Pancreas (tissue), 10 donors: ENCODE measurements around the gene ACSL3. TPM values are rescaled to one million over a fixed set of nuclear protein-coding genes. Genes with fewer than 3 reads are reported as not detected.
"Not testable (repeated sequence)": the region's sequence is repeated elsewhere in the genome, so short reads cannot be mapped to it uniquely, and the experiment has no call there.

ENCODE experiments used
- ATAC-seq, 4 donors: fragments of 200-7000 bp; cut with Tn5 transposase; one replicate each; pipeline versions ENCODE4 v1.8.0 to v1.9.1; 2020; ENCODE audit warnings: mild to moderate bottlenecking in 4 of 4, moderate library complexity in 4 of 4
- DNase-seq, 6 donors: peaks; one replicate each; pipeline ENCODE4 v3.0.0-alpha.2; 2020
- FAIRE-seq: peaks from 2 replicates; lab custom pipeline; 2012; peaks lifted over from hg19 to GRCh38; lab: Jason Lieb, UNC
- H3K27ac ChIP-seq, 4 donors: fragments of 200-600 bp; sonication (generic); 1 replicate in 3 of 4; 2 replicates in 1 of 4; pipeline versions ENCODE4 v1.5.0 to v1.8.0; 2020
- H3K27me3 ChIP-seq, 4 donors: fragments of 200-600 bp; one replicate each; pipeline ENCODE4 v1.8.0; 2021
- H3K36me3 ChIP-seq, 3 donors: fragments of 200-600 bp; sonication (generic) in 1 of 3; one replicate each; pipeline versions ENCODE4 v1.5.0 to v1.8.0; 2020 to 2021
- H3K4me1 ChIP-seq, 3 donors: fragments of 200-600 bp; one replicate each; pipeline ENCODE4 v1.8.0; 2021
- H3K4me3 ChIP-seq, 4 donors: fragments of 200-600 bp; sonication (generic) in 2 of 4; one replicate each; pipeline versions ENCODE4 v1.5.0 to v1.8.0; 2020 to 2021
- H3K9me3 ChIP-seq, 4 donors: fragments of 200-600 bp; one replicate each; pipeline ENCODE4 v1.8.0; 2021
- CTCF ChIP-seq, 4 donors: fragments of 200-600 bp; sonication (generic) in 3 of 4; IDR thresholded peaks; one replicate each; pipeline versions ENCODE4 v1.5.0 to v1.8.0; 2021; ENCODE audit warnings: antibody characterized with exemption in 4 of 4
- WGBS, 2 donors: extraction: QIAGEN DNeasy Blood & Tissue Kit; methylation state at CpG; one replicate each; pipeline ENCODE4 v1.1.7; 2013; 5-methylcytosine and 5-hydroxymethylcytosine counted together
- intact Hi-C, 3 donors: fragments of 100-400 bp; cut with DNase I; formaldehyde crosslinking; loops; one replicate each; pipeline versions ENCODE4 v1.11.1 to v1.14.2; 2022
- polyA plus RNA-seq, 2 donors: library from polyadenylated mRNA; stranded (reverse); fragments of 200-250 nt; gene quantifications; one replicate each; pipeline ENCODE4 v1.2.3, GENCODE V29; 2013
- total RNA-seq, 6 donors: library from RNA; stranded (reverse); fragmentation: NEBNext Ultra II Directional in 4 of 6; extraction: Animal tissue kit (Norgen Biotek cat#: 25700) in 4 of 6; gene quantifications; one replicate each; pipeline versions ENCODE4 v1.2.1 to v1.2.4, GENCODE V29; 2021 to 2023
- donor health status: healthy with polysubstance abuse.
- donor health status: DM: no; HTN: no; CAD: no; lungs with moderate emphysema.
- donor health status: DM: no; HTN: no; CAD: no.
- donor health status: control.
- donor health status: control.
- donor health status: Bipolar disorder and iron deficiency.
- donor health status: DM: yes; HTN: yes; CAD: no.
- donor health status: DM: no; HTN: no; CAD: no.
- donor health status: DM: no; HTN: no; CAD: no.
- donor health status: DM: yes; HTN: yes; CAD: no.

ACSL3 gene
- total and polyA plus RNA-seq, 8 donors: 4.7 to 32.0 (median 15.9) TPM

- intact Hi-C loops: no loop called here
- ATAC-seq: no peak
- no peak for FAIRE-seq
- Histone ChIP-seq H3K4me1 (peaks cover 0 to 34% (median 17%) of the 10 kb centered on the region in 3 donors), H3K36me3 (no peaks in the 10 kb centered on the region), H3K27me3 (no peaks in the 10 kb centered on the region), H3K4me3 (no peak overlapping the region), H3K27ac (no peak overlapping the region), H3K9me3 (no peaks in the 10 kb centered on the region)
- no peak for DNase-seq
- 82 to 89% methylated on average over 10 to 13 of the region's 13 CpGs for WGBS, 2 donors
- no peak for TF ChIP-seq CTCF (IDR thresholded peaks at IDR 0.05)
Measured at GRCh38 chr2:222866358-222866960, 5.6 kb downstream of the ACSL3 start.

GRCh38 chr2:222868560-222869251 is 7.9 kb downstream of the ACSL3 start:
- intact Hi-C loops, FAIRE-seq: not testable (repeated sequence)
- WGBS, 2 donors: 93 to 94% methylated on average over 8 of the region's 8 CpGs

GRCh38 chr2:222869252-222869560 is 8.4 kb downstream of the ACSL3 start:
- ATAC-seq: no peak
- intact Hi-C loops: no loop called here
- no peaks in the 10 kb centered on the region for H3K9me3 ChIP-seq
- TF ChIP-seq CTCF (IDR thresholded peaks at IDR 0.05): no peak
- no peaks in the 10 kb centered on the region for H3K27me3 ChIP-seq
- DNase-seq: no peak
- FAIRE-seq: no peak
- no peak overlapping the region for H3K27ac ChIP-seq
- H3K4me1 ChIP-seq: peaks cover 0 to 14% (median 0%) of the 10 kb centered on the region in 3 donors
- no peak overlapping the region for H3K4me3 ChIP-seq
- no peaks in the 10 kb centered on the region for H3K36me3 ChIP-seq

More at GRCh38 chr2:222868560-222869251, 7.9 kb downstream of the ACSL3 start:
- not testable (repeated sequence) for H3K27me3 ChIP-seq, ATAC-seq, H3K9me3 ChIP-seq, DNase-seq, H3K36me3 ChIP-seq, H3K4me3 ChIP-seq, H3K27ac ChIP-seq
- peaks cover 0 to 19% (median 2%) of the 10 kb centered on the region in 3 donors for H3K4me1 ChIP-seq

- ATAC-seq: no peak
Measured at GRCh38 chr2:222871291-222871690, 10.5 kb downstream of the ACSL3 start.

GRCh38 chr2:222872551-222872950 is 11.7 kb downstream of the ACSL3 start:
- intact Hi-C loops: no loop called here
- Histone ChIP-seq H3K4me1 (peaks cover 0 to 11% (median 4%) of the 10 kb centered on the region in 3 donors), H3K4me3 (no peak overlapping the region), H3K36me3 (no peaks in the 10 kb centered on the region), H3K9me3 (no peaks in the 10 kb centered on the region), H3K27me3 (no peaks in the 10 kb centered on the region), H3K27ac (no peak overlapping the region)
- FAIRE-seq (no peak), ATAC-seq (no peak), DNase-seq (no peak)
- TF ChIP-seq CTCF (IDR thresholded peaks at IDR 0.05): no peak
- 91 to 94% methylated on average over 4 of the region's 4 CpGs for WGBS, 2 donors

More at GRCh38 chr2:222871291-222871690, 10.5 kb downstream of the ACSL3 start:
- Histone ChIP-seq H3K4me3 (no peak overlapping the region), H3K27ac (no peak overlapping the region), H3K36me3 (no peaks in the 10 kb centered on the region), H3K27me3 (no peaks in the 10 kb centered on the region), H3K4me1 (peaks cover 0 to 10% (median 4%) of the 10 kb centered on the region in 3 donors), H3K9me3 (no peaks in the 10 kb centered on the region)
- TF ChIP-seq CTCF (IDR thresholded peaks at IDR 0.05): no peak
- WGBS, 2 donors: 97 to 98% methylated on average over 5 of the region's 5 CpGs
- DNase-seq: no peak
- intact Hi-C loops: no loop called here
- FAIRE-seq: no peak
